Neural progenitor cell (in vitro differentiated cells): Measurements from ENCODE around the gene INSIG1.

ENCODE experiments used
- CTCF ChIP-seq: fragments of 200-600 bp; sonication (generic); IDR thresholded peaks from 2 replicates; pipeline ENCODE4 v1.5.1; 2017; ENCODE audit warnings: antibody characterized with exemption, mild to moderate bottlenecking
- EZH2 ChIP-seq: fragments of 200-600 bp; sonication (generic); IDR thresholded peaks from 2 replicates; pipeline ENCODE4 v1.6.1; 2017; ENCODE audit warnings: antibody characterized with exemption, mild to moderate bottlenecking, moderate library complexity
- EZH2phosphoT487 ChIP-seq: fragments of 200-600 bp; sonication (generic); IDR thresholded peaks from 2 replicates; pipeline ENCODE4 v1.6.1; 2017; ENCODE audit warnings: antibody characterized with exemption

- no peak for TF ChIP-seq CTCF
- TF ChIP-seq EZH2phosphoT487, result no peak
- no peak for TF ChIP-seq EZH2
These were observed 61.5 kb downstream of the INSIG1 start for GRCh38 chr7:155358948-155359712.
